ENCODE results near the gene TMED3. TPM values are rescaled to one million over a fixed set of nuclear protein-coding genes. Genes with fewer than 3 reads are reported as not detected.

TMED3 gene
- 103 TPM for total RNA-seq

DNA sequence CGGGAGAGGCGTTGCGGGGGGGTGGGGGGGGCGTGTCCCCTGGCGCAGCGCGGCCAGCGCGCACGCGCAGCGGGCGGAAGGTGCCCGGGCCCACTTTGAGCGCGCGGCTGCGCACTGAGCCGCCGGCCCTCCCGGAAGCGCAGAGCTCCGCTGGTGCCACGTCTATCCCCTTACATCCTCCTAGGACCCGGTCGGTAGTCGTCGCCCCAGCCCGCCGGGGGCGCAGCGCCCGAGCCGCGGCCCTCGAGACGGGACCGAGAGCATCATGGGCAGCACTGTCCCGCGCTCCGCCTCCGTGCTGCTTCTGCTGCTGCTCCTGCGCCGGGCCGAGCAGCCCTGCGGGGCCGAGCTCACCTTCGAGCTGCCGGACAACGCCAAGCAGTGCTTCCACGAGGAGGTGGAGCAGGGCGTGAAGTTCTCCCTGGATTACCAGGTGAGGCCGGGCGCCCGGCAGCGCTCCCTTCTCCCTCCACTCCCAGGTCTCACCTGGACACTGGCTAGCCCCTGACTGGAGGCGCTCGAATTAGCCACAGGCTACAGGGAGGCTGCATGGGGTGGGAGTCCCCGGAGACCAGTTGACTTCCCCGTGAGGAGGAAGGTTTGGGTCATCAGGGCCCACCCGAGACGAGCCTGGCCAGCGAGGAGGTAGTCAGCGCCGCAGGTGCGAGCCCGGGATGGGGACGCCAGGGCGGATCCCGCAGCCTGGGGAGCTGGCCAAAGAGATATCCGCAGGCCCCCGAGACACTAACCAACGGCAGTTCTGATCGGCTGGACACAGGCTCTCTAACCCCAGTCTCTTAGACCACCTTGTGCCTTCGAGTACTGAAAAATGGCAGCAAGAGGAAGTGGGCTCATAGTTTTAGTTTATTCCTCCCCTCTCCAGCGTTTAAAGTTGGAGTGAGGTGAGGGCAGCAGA is at the start of gene TMED3:
TMED3 (plus strand) TSS at position 128 of the 916 bp plus-strand sequence; CDS start at position 266, 138 bp downstream.
- peak; percentile 80 for ATAC-seq

DNA sequence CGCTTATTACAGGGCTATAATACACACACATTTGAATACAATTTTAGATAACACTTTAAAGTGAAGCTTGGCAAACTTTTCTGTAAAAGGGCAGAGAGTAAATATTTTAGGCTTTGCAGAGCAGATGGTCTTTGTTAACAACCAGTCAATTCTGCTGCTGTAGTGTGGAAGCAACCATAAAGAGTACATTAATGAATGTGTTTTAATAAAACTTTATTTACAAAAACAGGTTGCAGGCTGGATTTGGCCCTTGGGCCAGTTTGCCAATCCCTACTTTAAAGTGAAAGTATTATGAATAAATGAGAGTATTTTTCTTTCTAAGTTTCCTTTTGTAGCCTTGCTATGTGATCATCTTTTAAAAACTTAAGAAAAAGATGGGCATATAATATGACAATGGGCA is 49.1 kb upstream of the TMED3 start:
- ATAC-seq: no peak

DNA sequence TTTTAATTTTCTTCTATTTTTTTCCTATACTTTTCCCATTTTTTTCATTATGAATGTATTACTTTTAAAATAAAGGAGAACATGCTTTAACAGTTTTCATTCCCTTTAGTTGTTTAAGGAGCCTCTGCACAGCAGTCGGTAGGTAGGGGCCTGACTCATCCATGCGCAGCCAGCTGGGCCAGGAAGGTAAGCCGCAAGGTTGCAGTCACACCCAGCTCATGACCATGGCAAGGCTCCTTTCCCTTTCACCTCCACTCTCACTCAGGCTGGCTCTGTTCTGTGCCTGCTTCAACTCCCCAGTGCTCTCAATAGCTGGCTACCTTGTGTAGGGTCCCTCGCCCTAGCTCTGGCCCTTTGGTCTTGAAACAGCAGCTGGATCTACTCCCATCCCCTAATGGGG is 45.7 kb upstream of the TMED3 start:
- peak; percentile 90 for ATAC-seq

GRCh38 chr15:79265987-79266579 is 44.8 kb upstream of the TMED3 start:
- ATAC-seq: no peak

GRCh38 chr15:79282371-79283251 is 28.3 kb upstream of the TMED3 start, which contains the start of gene ANKRD34C:
TSS of gene ANKRD34C (plus strand) at chr15:79282722. CDS start at chr15:79293285, 10,563 bp downstream.
- ATAC-seq: no peak

- ATAC-seq: peak; percentile 36
These were observed 27.5 kb upstream of the TMED3 start for GRCh38 chr15:79283252-79284048.

DNA sequence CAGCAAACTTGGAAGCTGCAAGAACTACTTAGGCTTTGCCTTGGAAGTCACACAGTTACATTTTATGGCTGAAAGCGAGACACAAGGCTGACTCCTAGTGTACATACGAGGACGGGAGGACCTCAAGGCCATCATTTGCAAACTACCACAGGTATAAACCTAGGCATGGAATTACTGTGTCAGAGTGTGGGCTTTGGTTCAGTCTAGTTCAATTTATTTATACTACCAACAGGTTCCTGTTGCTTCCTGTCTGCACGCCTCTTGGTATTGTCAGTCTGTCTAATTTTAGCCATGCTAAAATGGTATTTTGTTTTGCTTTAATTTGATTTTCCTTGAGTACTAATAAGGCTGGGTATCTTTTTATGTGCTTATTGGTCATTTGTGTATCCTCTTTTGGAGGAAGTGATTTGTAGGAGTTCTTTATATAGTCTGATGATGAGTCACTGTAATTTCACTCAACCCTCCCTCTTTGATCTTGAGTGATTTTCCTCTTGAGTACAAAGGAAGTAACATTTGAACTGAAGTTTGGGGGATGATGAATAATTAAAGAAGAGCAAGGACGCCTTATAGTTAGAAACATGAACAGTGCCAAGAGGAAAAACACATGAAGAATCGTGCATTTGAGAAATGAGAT is 20.2 kb upstream of the TMED3 start:
- no peak for ATAC-seq

GRCh38 chr15:79292011-79292410 is 18.9 kb upstream of the TMED3 start:
- ATAC-seq: no peak

- no peak for ATAC-seq
These were observed 16.8 kb upstream of the TMED3 start for GRCh38 chr15:79294075-79294474.

GRCh38 chr15:79296583-79296982 is 14.3 kb upstream of the TMED3 start:
- ATAC-seq: peak; percentile 29

DNA sequence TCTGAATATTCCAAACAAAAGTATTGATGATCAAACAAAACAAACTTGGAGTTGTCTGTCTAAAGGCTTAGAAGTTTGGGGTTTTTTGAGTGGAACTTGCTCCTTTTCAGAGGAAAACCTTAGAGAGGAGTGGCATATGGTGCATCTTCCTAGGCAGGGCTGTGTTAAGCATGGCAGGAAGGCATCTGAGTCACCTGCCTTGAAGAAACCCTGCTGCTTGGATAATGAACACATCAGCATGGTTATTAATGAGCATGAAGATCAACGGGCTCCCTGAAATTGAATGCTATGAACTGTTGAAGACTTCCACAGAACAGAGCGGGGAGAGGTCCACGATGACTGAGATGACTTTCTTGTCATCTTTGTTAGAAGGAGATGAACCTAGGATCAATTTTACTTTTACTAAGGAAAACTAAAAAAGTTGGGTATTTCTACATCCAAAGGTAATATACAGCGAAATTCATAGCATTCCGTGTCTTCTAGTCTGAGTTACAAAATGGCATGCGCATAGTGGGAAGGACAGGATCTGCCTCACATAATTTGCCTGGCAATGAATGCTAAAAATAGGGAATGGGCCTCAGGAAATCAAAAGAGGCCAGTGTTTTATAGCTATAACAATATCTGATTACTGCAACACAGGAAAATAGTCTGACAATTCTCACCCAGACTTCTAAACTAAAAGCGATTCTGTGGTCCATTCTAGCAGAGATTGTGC is 11.6 kb upstream of the TMED3 start:
- no peak for ATAC-seq

DNA sequence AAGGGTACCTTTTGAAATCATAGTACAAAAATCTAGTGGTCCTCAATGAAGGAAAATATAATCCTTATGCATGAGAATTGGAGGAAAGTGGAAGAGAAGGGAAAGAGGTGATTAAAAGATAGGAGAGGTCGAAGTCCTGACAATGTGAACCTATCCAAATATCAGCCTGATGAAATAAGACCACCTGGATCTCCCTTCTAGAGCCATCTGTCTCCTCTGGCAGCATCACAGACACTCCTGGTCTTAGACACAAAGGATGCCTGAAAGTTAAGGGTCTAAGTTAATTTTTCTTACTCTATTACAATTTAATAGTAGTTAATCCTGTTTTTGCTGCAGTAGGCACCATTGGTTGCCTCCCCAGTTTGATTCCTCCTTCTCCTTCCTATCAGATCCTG is 11.1 kb upstream of the TMED3 start:
- no peak for ATAC-seq

DNA sequence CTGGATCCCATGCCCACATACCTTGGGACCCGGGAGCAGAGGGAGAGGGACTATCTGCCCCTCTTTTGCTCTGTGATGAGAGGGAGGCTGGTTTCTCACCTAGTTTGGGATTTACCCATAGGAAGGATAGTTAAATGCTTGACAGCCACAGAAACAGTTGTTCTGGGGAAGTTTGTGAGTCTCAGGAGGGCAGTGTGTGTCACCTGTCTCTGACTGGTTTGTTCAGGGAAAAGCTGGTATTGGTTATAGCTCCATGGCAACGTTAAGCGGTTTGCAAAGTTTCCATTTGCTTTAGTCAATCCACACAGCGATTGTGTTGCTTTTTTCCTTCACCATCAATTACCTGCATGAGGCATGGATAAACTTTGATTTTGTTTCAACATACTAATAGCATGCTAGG is 3.7 kb upstream of the TMED3 start:
- no peak for ATAC-seq

GRCh38 chr15:79308874-79309273 is 2.0 kb upstream of the TMED3 start:
- no peak for ATAC-seq

DNA sequence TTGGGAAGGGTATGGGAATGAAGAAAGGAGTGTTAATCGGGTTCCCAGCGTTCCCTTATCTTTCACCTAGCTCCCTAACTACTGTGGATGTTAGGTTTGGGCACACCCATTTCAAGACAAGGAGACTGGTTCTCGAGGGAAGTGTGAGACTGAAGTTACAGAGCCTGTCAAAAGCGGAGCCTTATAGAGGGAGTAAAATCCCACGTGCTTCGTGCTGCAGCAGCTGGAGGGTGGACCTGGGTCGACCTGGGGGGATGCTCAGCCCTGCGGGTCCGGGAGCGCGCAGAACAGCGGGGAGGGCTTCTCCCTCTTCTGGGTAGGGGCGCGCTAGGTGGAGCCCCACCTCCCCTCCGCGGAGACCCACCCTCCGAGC is 314 bp upstream of the TMED3 start:
- peak; percentile 24 for ATAC-seq

DNA sequence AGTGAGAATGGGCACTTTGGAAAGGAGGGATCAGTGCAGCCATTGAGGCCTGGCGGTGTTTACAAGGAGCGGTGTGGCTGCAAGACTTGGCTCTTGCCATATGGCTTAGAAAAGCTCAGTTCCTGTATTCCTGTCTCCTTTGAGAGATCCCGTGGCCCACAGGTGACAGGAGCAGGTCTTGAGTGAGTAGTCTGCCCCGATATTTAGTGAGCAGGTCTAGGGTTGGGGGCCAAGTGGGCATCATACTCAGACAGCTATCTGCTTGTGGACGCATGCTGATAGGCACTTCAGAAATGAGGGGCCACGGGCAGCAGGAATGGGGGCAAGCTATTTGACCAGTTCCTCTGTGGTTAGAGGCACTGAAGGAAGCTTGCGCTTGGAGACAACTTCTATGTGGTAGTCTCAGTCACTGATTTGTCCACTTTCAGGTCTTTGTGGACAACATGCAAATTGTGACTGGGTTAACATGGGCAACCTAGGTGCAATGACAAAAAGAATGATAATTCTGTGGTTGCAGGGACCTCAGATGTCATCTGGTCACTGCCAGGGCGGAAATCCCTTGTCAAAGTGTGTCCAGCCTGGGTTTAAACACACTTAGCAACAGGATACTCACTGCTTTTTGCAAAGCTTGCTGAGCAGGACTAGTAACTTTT is 1.1 kb downstream of the TMED3 start:
- ATAC-seq: no peak

DNA sequence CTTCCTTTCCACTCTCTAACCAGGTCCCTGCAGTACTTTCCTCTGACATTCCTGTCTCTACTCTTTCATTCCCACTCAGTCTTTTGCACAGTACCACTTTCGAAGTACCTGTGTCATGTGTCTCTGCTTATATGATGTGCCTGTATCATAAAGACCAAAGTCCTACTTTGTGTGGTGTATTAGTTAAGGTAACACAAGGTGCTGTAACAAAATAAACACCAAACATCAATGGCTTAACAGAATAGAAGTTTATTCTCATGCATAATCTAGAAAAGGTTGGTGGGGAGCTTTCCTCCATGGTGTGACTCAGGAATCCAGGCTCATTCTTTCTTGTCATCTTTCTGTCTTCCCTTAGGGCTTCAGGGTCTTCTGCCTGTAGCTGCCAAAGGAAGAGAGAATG is 3.3 kb downstream of the TMED3 start:
- ATAC-seq: no peak

DNA sequence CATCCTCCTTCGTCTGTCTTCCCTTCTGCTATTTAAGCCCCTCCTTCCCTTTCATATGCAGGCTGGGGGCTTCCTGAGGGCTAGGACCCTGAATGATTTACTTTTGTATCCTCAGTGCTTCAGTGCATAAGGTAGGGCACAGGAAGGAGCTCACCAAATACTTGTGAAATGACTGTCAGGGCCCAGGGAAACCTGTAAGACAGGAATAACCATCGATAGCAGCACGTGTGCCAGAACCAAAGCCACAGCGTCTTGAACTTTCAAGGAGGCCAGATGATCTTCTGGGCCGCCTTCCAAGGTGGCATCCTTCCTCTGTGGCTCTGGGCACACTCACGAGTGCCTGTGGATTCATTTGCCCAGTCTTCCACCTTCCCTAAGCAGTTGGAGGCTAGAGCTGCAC is 3.9 kb downstream of the TMED3 start:
- ATAC-seq: peak; percentile 92

DNA sequence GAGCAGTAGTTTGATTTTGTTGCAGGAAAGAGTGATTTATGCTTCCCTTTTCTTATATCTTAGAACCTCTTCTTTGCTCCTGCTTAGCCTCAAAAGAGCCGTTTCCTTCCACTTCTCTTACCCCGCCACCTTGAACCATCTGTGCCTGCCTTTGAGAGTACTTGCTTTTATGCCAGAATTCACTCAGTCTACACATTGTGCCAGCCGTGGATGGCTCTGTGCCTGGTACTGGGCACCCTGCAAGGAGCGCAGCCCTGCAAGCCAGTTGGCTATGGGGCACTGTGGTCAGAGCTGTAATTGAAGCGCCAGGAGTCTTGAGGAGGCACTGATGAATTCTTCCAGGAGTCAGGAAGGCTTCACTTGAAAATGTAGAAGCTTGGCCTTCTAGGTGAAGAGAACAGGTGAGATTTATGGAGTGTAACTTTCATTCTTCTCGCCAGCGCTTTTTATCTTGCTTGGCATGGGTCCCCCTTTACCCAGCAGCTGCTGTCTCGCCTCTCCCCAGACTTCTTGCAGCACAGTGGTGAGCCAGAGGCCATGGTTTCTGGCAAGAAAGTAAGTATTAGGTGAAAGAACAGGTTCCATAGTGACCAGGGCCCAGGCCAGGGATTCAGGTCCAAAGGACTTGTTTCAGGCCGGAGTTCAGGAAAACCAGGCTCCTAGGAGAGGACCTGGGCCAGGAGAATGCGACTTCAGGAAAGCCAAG is 4.9 kb downstream of the TMED3 start:
- no peak for ATAC-seq

DNA sequence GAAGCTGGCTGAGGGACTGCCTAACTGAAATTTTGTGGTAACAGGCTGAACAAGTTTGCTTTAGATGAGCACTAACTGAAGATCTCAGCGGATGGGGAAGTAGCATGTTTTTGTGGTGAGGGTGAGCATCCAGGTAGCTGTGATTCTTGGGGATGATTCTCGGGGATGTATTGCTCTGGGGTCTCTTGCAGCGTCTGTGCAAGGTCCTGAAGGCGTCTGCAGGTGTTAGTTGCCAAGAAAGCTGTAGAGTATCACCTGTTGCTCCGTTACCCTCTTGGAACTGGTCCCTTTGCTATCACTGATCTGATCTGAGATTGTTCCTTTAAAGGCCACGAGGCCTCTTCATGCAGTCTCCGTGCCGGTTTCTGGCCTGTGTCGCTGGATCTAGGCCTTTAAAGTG is 6.0 kb downstream of the TMED3 start:
- ATAC-seq: no peak

Data from esophagus mucosa (tissue), 1 donor.